Measurements from ENCODE around the gene LRG1. TPM values are rescaled to one million over a fixed set of nuclear protein-coding genes. Genes with fewer than 3 reads are reported as not detected.
"Not testable (repeated sequence)": the region's sequence is repeated elsewhere in the genome, so short reads cannot be mapped to it uniquely, and the experiment has no call there.

Gene LRG1
- polyA plus RNA-seq, 1 donor: 0.90 TPM

GRCh38 chr19:4529924-4530522 is 9.8 kb downstream of the LRG1 start:
- no peak for DNase-seq

- no peak for DNase-seq
Measured at GRCh38 chr19:4528843-4529242, 11.0 kb downstream of the LRG1 start.

GRCh38 chr19:4527377-4527776 is 12.5 kb downstream of the LRG1 start:
- not testable (repeated sequence) for DNase-seq

- no peak for DNase-seq
Measured at GRCh38 chr19:4525563-4526002, 14.3 kb downstream of the LRG1 start.

- DNase-seq: no peak
Measured at GRCh38 chr19:4524808-4525562, 14.9 kb downstream of the LRG1 start.

GRCh38 chr19:4523306-4524110 is 16.3 kb downstream of the LRG1 start:
- no peak for DNase-seq

GRCh38 chr19:4522291-4523002 is 17.4 kb downstream of the LRG1 start:
- no peak for DNase-seq

- no peak for DNase-seq
Measured at GRCh38 chr19:4521888-4522242, 18.0 kb downstream of the LRG1 start.

GRCh38 chr19:4521170-4521887 is 18.5 kb downstream of the LRG1 start:
- no peak for DNase-seq

GRCh38 chr19:4519521-4520277 is 20.1 kb downstream of the LRG1 start:
- no peak for DNase-seq

- no peak for DNase-seq
Measured at GRCh38 chr19:4519172-4519496, 20.7 kb downstream of the LRG1 start.

- DNase-seq: no peak
Measured at GRCh38 chr19:4518345-4519171, 21.3 kb downstream of the LRG1 start, which contains the start of gene PLIN4. Gene PLIN4 (minus strand): TSS chr19:4518486. CDS start chr19:4518272, 214 bp downstream.

- DNase-seq: no peak
Measured at GRCh38 chr19:4517451-4518057, 22.3 kb downstream of the LRG1 start.

GRCh38 chr19:4516939-4517300 is 22.9 kb downstream of the LRG1 start:
- DNase-seq: no peak

- no peak for DNase-seq
Measured at GRCh38 chr19:4516199-4516938, 23.5 kb downstream of the LRG1 start.

- DNase-seq: no peak
Measured at GRCh38 chr19:4515732-4516131, 24.1 kb downstream of the LRG1 start.

- DNase-seq: no peak
Measured at GRCh38 chr19:4513248-4513647, 26.6 kb downstream of the LRG1 start.

GRCh38 chr19:4512070-4512469 is 27.8 kb downstream of the LRG1 start:
- no peak for DNase-seq
